CD14-positive monocyte (primary cell): ENCODE measurements around the gene CDHR2. TPM values are rescaled to one million over a fixed set of nuclear protein-coding genes. Genes with fewer than 3 reads are reported as not detected.

ENCODE experiments used
- DNase-seq, 3 donors: peaks; one replicate each; pipeline ENCODE4 v3.0.0-alpha.2; 2011 to 2022
- H2AFZ ChIP-seq: 2 replicates; pipeline ENCODE4 v1.6.0; 2012; ENCODE audit warnings: mild to moderate bottlenecking, low read depth, low read length, inconsistent platforms; ENCODE audit not compliant: insufficient read depth, poor library complexity, severe bottlenecking
- H3K27ac ChIP-seq, 2 donors: 1 replicate in 1 of 2; 2 replicates in 1 of 2; pipeline ENCODE4 v1.5.1; 2012 to 2013; ENCODE audit warnings: low read length in 2 of 2, control low read depth in 1 of 2, inconsistent platforms in 1 of 2, low read depth in 1 of 2, mild to moderate bottlenecking in 1 of 2
- H3K27me3 ChIP-seq, 2 donors: one replicate each; pipeline versions ENCODE4 v1.6.0 to v1.6.1; 2011 to 2013; ENCODE audit warnings: low read length in 2 of 2; ENCODE audit not compliant: control insufficient read depth in 2 of 2, insufficient read depth in 2 of 2
- H3K36me3 ChIP-seq, 2 donors: replicated peaks in 1 of 2; 1 replicate in 1 of 2; 2 replicates in 1 of 2; pipeline versions ENCODE4 v1.5.1 to v1.6.1; 2012 to 2013; ENCODE audit warnings: low read length in 2 of 2, control low read depth in 1 of 2, inconsistent platforms in 1 of 2, mild to moderate bottlenecking in 1 of 2; ENCODE audit not compliant: insufficient read depth in 2 of 2, control insufficient read depth in 1 of 2
- H3K4me1 ChIP-seq, 2 donors: 1 replicate in 1 of 2; 2 replicates in 1 of 2; pipeline versions ENCODE4 v1.5.1 to v1.6.1; 2012 to 2013; ENCODE audit warnings: low read length in 2 of 2, control low read depth in 1 of 2, inconsistent platforms in 1 of 2, mild to moderate bottlenecking in 1 of 2, moderate library complexity in 1 of 2; ENCODE audit not compliant: insufficient read depth in 2 of 2, control insufficient read depth in 1 of 2
- H3K4me2 ChIP-seq: replicated peaks from 2 replicates; pipeline ENCODE3; 2012; ENCODE audit warnings: low read length, moderate library complexity, mild to moderate bottlenecking; ENCODE audit not compliant: poor library complexity, severe bottlenecking; ENCODE audit errors: extremely low read depth
- H3K4me3 ChIP-seq, 3 experiments: fragments of 200-600 bp in 1 of 3; sonication (generic) in 1 of 3; replicated peaks in 1 of 3; 1 replicate in 2 of 3; 2 replicates in 1 of 3; pipeline ENCODE4 v1.5.1; 2011 to 2013; ENCODE audit warnings: low read length in 3 of 3, mild to moderate bottlenecking in 3 of 3, control low read depth in 2 of 3, low read depth in 2 of 3, inconsistent platforms in 1 of 3, moderate library complexity in 1 of 3
- H3K79me2 ChIP-seq: 2 replicates; pipeline ENCODE4 v1.6.0; 2012; ENCODE audit warnings: mild to moderate bottlenecking, control low read depth, inconsistent platforms, low read length, moderate library complexity; ENCODE audit not compliant: insufficient read depth
- H3K9ac ChIP-seq: 2 replicates; pipeline ENCODE4 v1.6.0; 2017; ENCODE audit warnings: low read length, mild to moderate bottlenecking; ENCODE audit not compliant: insufficient read depth, poor library complexity, severe bottlenecking
- H3K9me3 ChIP-seq, 2 donors: replicated peaks in 1 of 2; 1 replicate in 1 of 2; 2 replicates in 1 of 2; pipeline versions ENCODE4 v1.5.1 to v1.6.1; 2012 to 2013; ENCODE audit warnings: low read length in 2 of 2, control low read depth in 1 of 2; ENCODE audit not compliant: control insufficient read depth in 1 of 2, insufficient read depth in 1 of 2
- H4K20me1 ChIP-seq: 2 replicates; pipeline ENCODE4 v1.6.0; 2012; ENCODE audit warnings: mild to moderate bottlenecking, low read length, control low read depth, moderate library complexity; ENCODE audit not compliant: insufficient read depth
- H3K27ac Mint-ChIP-seq, 7 donors: one replicate each; pipeline ENCODE4 v1.8.0; 2020; ENCODE audit warnings: mild to moderate bottlenecking in 7 of 7, mixed read lengths in 7 of 7, moderate library complexity in 6 of 7, inconsistent platforms in 2 of 7
- H3K27me3 Mint-ChIP-seq, 3 donors: one replicate each; pipeline ENCODE4 v1.8.0; 2021 to 2022; ENCODE audit warnings: low read depth in 3 of 3, mild to moderate bottlenecking in 3 of 3, mixed read lengths in 3 of 3, moderate library complexity in 3 of 3, inconsistent platforms in 1 of 3
- H3K36me3 Mint-ChIP-seq, 2 donors: one replicate each; pipeline ENCODE4 v1.8.0; 2020; ENCODE audit warnings: mixed read lengths in 2 of 2, inconsistent platforms in 1 of 2, mild to moderate bottlenecking in 1 of 2
- H3K4me1 Mint-ChIP-seq: one replicate; pipeline ENCODE4 v1.8.0; 2020; ENCODE audit warnings: mild to moderate bottlenecking, mixed read lengths
- H3K4me3 Mint-ChIP-seq, 2 donors: one replicate each; pipeline ENCODE4 v1.8.0; 2020; ENCODE audit warnings: mild to moderate bottlenecking in 2 of 2, mixed read lengths in 2 of 2, moderate library complexity in 1 of 2
- H3K9me3 Mint-ChIP-seq, 7 donors: one replicate each; pipeline ENCODE4 v1.8.0; 2020 to 2022; ENCODE audit warnings: mixed read lengths in 7 of 7, mild to moderate bottlenecking in 6 of 7, moderate library complexity in 6 of 7, inconsistent platforms in 2 of 7
- WGBS: methylation state at CpG from one replicate; pipeline ENCODE4 v1.1.5; 2013; ENCODE audit warnings: missing lambda C conversion rate; ENCODE audit not compliant: insufficient coverage; 5-methylcytosine and 5-hydroxymethylcytosine counted together
- intact Hi-C, 2 donors: fragments of 100-400 bp; cut with micrococcal nuclease; formaldehyde crosslinking; loops; one replicate each; pipeline versions ENCODE4 v1.15.0 to v1.15.1; 2023
- polyA plus RNA-seq, 3 donors: library from polyadenylated mRNA; depleted of rRNA in 1 of 3; unstranded in 2 of 3; stranded (reverse) in 1 of 3; fragments of 300-500 nt in 2 of 3; fragments of >200 nt in 1 of 3; fragmentation: Illumina TruSeq in 2 of 3; gene quantifications; 1 replicate in 2 of 3; 2 replicates in 1 of 3; pipeline ENCODE4 v1.2.3, GENCODE V29; 2012 to 2021
- TF ChIP-seq, protein P1 (sequence below): fragments of 200-600 bp; IDR thresholded peaks from one replicate; pipeline ENCODE4 v1.8.0; 2022; ENCODE audit warnings: antibody characterized with exemption, mild to moderate bottlenecking

Gene CDHR2
- polyA plus RNA-seq, 3 donors, result 0.12 TPM; not detected in 2

DNA sequence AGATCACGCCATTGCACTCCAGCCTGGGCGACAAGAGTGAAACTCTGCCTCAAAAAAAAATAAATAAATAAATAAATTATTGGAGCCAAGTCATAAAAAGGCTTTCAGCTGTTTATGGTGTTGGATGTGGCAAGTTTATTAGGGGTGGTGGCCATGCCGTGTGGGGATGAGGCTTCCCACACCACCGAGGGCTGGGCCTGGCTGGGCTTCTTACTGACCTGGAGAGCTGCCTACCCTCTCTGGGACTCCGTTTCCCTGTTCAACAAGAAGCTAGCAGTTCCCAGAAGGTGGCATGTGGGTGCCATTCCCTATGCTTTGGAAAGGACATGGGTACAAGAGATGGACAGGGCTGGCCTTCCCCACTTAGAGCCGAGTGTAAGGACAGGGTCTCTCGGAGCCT lies 38.3 kb downstream of the CDHR2 start:
- TF ChIP-seq, protein P1, sequence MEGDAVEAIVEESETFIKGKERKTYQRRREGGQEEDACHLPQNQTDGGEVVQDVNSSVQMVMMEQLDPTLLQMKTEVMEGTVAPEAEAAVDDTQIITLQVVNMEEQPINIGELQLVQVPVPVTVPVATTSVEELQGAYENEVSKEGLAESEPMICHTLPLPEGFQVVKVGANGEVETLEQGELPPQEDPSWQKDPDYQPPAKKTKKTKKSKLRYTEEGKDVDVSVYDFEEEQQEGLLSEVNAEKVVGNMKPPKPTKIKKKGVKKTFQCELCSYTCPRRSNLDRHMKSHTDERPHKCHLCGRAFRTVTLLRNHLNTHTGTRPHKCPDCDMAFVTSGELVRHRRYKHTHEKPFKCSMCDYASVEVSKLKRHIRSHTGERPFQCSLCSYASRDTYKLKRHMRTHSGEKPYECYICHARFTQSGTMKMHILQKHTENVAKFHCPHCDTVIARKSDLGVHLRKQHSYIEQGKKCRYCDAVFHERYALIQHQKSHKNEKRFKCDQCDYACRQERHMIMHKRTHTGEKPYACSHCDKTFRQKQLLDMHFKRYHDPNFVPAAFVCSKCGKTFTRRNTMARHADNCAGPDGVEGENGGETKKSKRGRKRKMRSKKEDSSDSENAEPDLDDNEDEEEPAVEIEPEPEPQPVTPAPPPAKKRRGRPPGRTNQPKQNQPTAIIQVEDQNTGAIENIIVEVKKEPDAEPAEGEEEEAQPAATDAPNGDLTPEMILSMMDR, result no peak
- Histone ChIP-seq H4K20me1 (no peaks in the 10 kb centered on the region), H3K9ac (no peak overlapping the region)

DNA sequence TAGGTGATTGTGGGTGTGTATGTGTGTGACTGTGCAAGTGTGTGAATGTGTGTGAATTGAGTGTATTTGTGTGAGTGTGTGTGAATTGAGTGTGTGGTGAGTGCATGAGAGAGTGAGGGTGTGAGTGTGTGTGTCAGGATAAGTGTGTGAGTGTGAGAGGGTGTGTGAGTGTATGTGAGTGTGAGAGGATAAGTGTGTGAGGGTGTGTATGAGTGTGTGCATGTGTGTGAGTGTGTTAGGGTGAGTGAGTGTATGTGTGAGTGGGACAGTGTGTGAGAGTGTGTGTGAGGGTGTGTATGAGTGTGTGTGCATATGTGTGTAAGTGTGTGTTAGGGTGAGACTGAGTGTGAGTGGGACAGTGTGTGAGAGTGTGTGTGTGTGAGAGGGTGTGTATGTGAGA lies 39.2 kb downstream of the CDHR2 start:
- H3K9ac ChIP-seq, result no peak overlapping the region
- H3K27ac Mint-ChIP-seq, result no peak overlapping the region

More for the DNA sequence above, 38.3 kb downstream of the CDHR2 start:
- H3K36me3 ChIP-seq, result no peaks in the 10 kb centered on the region
- H3K4me1 ChIP-seq, result no peaks in the 10 kb centered on the region
- no peak overlapping the region for H3K4me3 ChIP-seq
- H3K27me3 Mint-ChIP-seq, result peaks cover 2 to 3% (median 3%) of the 10 kb centered on the region in 3 donors
- no peaks in the 10 kb centered on the region for H3K27me3 ChIP-seq
- no peak overlapping the region for H3K27ac Mint-ChIP-seq
- H3K4me1 Mint-ChIP-seq, result no peaks in the 10 kb centered on the region
- H3K4me3 Mint-ChIP-seq, result no peak overlapping the region
- no peak overlapping the region for H2AFZ ChIP-seq
- no peaks in the 10 kb centered on the region for H3K36me3 Mint-ChIP-seq
- H3K27ac ChIP-seq, result no peak overlapping the region
- DNase-seq, result no peak
- peaks cover 49 to 50% of the 10 kb centered on the region in 2 donors for H3K9me3 ChIP-seq
- no peaks in the 10 kb centered on the region for H3K79me2 ChIP-seq
- intact Hi-C loops, result no loop called here
- 100% methylated on average over 2 of the region's 7 CpGs for WGBS
- no peak overlapping the region for H3K4me2 ChIP-seq
- peaks cover 14 to 47% (median 39%) of the 10 kb centered on the region in 7 donors for H3K9me3 Mint-ChIP-seq

More for the DNA sequence above, 39.2 kb downstream of the CDHR2 start:
- Histone ChIP-seq H3K79me2 (no peaks in the 10 kb centered on the region), H3K4me2 (no peak overlapping the region), H3K9me3 (peaks cover 51 to 52% of the 10 kb centered on the region in 2 donors), H3K4me1 (no peaks in the 10 kb centered on the region), H4K20me1 (no peaks in the 10 kb centered on the region), H2AFZ (no peak overlapping the region), H3K27ac (no peak overlapping the region), H3K36me3 (no peaks in the 10 kb centered on the region), H3K4me3 (no peak overlapping the region), H3K27me3 (no peaks in the 10 kb centered on the region)
- intact Hi-C loops, result no loop called here
- DNase-seq, result no peak
- Mint-ChIP-seq H3K4me1 (no peaks in the 10 kb centered on the region), H3K36me3 (no peaks in the 10 kb centered on the region), H3K27me3 (peaks cover 2 to 3% (median 3%) of the 10 kb centered on the region in 3 donors), H3K9me3 (peaks cover 14 to 46% (median 39%) of the 10 kb centered on the region in 7 donors), H3K4me3 (no peak overlapping the region)
- TF ChIP-seq, protein P1, result no peak
